NCI-H2081 (cell line): ENCODE results near the gene ADGRB2.
"Not testable (repeated sequence)": the region's sequence is repeated elsewhere in the genome, so short reads cannot be mapped to it uniquely, and the experiment has no call there.

ENCODE experiments used
- DNase-seq, 2 experiments: peaks; one replicate each; lab custom pipeline; 2025; lab: John Stamatoyannopoulos, UW

Gene ADGRB2

DNA sequence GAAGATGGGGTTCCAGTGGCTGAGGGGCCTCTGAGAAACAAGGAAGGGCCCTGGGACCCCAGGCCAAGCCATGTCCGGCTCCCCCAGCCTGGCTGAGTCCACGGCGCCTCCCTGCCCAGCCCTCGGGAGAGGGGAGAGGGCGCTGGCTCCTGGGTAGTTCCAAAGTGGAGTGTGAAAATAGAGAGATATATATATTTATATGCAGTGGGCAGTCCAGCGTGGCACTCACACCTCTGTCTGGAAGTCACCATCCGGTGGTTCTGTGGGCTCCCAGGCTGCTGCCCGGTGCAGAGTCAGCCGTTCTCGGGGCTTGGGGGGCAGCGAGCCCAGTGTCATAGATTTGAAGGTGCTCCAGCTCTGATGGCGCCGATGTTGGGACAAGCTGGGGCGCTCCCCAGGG is 36.9 kb downstream of the ADGRB2 start:
- no peak for DNase-seq

DNA sequence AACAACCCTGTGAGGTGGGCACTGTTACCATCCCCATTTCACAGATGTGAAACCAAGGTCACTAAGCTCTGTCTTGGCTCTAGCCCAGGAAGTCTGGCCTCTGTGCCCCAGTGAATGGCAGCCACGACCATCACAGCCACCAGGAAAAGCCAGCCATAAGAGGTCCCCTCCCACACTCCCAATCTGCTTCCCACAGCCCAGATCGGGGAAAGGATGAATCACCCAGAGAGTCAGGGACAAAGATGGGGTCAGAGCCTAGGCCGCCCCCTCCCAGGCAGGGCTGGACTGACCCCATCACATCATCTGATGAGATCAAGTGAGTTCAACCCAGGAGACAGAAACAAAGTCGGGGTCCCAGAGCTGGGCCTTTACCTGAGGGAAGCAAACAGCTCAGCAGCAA is 37.4 kb downstream of the ADGRB2 start:
- DNase-seq, result no peak

DNA sequence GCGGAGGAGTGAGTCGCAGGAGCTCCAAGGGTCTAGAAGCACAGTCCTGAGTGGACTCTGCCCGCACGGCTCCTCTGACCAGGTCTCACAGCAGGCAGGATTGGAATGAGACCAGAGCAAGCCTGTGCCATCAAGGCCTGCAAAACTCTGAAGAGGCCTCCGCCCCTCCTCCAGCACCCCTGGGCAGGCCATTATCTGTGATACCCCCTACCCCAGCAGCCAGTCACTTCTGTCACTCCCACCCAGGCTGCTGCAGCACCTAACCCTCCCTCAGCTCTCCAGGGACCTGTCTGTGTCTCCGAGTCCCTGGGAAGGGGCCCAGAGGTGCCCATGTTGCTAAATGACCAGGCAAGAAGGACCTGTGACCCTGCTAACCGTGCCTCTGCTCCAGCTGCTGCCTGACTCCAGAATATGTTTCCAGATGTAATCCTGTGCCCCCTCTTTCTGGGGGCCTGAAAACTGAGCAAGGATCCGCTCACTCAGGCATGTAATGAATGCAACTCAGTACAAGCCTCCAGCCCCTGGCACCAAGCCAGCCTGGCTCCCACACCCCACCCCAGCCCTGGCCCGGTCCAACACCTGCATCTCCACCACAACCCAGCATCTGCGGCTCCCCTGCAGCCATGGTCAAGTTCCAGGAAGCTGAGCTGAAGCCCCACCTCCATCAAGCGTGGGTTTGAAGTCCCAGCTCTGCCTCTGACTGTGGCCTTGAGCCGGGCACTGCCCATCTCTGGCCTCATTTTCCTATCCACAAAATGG is 38.2 kb downstream of the ADGRB2 start:
- peak in 1 of 2 experiments; percentile 37 for DNase-seq

DNA sequence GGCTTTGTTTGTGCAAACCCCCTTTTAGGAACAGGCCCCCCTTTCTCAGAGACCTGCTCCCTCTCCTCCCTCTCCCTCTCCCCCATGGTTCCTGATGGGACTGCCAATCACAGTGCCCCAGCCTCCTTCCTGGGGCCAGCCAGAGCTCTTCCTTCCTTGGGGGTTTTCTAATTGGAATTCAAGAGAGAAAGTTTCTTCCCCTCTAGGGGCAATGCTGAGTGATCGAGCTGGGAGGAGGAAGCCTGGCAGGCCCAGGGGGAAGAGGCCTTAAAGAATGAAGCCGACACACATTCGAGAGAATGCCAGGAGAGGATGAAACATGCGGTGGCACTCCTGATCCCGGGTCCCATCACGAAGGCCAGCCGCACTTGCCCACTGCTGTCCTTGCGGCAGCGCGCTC is 39.0 kb downstream of the ADGRB2 start:
- no peak for DNase-seq

DNA sequence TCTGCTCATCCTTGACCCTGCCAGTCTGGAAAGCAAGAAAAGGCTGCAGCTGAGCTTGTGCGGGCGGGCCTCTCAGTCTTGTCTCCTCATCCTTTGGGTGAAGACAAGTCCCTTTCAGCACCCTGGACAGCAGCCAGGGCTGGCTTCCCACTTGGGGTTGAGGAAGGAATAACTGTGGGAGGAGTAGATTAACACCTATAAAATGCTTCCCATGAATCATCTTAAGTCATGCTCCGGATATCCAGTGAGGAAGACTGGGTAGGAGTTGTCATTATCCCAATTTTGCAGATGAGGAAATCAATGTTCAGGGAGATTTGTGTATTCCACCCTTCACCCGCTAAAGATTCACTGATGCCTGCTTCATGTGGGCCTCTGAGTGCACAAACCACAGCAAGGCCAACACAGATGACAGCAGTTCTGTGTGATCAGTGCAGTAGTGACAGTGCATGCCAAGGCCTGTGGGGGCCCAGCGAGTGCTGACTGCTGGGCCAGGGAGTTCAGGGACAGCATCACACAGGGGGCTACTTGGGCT is 40.2 kb downstream of the ADGRB2 start:
- no peak for DNase-seq

DNA sequence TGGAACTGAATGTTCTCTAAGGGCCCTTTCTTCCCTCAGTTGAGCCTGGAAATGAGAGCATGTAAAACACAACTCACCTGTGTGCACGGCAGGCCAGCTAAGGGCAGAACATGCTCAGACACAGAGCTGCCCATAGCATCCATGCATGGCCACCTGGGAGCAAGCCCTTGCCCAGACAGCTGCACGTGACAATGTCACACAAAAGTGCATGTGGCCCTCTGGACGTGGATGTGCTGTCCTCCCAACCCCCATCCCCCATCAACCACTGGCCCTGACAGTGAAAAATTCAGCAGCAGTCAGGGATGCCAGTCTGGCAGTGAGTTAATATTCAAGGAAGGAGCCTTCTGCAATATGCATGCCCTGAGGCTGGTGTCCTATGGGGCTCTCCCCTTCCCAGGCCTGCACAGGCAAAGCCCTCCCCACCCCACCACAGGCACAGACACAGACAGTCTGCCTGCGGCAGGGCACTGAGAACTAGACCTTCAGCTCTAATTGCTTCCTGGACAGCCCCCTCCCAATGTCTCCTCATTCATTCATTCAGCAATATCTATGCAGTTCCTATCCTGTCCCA is 45.7 kb downstream of the ADGRB2 start:
- DNase-seq, result no peak

DNA sequence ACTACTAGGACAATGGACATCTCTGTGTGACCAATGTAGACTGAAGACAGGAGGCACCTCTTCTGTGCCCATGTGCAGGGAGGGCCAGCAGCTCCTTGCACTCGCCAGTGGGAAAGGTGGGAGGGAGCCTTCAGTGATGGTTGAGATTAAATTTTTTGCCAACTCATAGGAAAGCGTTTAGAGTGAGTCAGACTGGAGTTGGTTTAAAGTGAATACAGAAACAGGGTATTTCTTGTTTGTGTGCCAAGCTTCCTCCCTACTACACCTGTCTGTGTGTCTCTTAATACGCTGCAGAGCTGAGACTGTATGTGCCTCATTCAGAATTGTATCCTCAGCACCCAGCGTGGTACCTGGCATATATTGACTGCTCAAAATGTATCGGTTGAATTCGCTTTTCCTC is 46.8 kb downstream of the ADGRB2 start:
- DNase-seq, result no peak

DNA sequence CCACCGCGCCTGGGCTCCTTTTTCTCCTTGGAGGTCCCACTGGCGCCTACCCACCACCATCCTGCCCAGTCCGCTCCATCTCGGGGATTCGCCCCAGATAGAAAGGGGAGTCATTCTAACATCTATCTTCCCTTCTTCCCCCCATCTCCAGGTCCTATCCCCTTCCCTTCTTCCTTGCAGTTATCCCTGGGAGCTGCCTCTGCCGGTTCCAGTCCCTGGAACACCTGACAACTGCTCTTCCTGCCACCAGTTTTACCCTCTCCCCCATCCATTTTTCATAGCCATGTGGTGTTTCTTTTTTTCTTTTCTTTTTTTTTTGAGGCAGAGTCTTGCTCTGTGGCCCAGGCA is 48.3 kb downstream of the ADGRB2 start:
- DNase-seq, result no peak

DNA sequence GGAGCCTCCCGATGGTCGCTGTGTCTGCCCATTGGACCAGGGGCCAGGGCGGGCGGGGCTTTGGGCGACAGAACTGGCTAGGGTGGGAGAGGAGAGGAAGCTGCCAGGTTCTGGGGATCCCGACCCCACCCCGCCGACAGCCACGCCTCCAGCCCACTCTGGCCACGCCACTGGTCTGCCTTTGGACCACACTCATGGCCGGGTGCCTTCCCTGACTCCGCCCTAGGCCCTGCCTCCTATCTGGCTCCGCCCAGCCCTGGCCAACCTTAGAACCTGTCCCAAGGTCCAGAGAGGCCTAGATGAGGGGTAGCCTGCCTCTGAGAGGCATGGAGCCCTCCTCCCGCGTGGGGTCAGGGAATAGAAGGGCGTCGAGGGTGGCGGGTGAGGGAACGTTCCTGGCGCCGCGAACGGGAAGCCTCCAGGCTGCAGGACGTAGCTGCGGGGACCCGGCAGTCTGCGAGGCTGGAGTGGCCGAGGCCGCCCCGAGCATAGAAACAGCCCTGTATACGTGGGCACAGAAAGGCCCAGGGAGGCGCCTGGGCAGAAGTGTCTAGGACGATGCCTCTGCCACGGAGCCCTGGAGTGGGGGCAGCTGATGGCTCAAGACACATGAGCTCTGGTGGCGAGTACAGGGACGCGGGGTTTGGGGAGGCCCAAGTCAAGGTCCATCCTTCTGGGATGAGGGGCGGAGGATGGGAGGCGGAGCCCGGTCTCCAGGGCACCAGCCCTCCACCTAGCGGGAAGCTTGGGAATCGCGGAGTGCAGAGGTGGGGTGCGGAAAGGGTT is 48.9 kb downstream of the ADGRB2 start:
- peak; percentile 39 to 54 for DNase-seq

DNA sequence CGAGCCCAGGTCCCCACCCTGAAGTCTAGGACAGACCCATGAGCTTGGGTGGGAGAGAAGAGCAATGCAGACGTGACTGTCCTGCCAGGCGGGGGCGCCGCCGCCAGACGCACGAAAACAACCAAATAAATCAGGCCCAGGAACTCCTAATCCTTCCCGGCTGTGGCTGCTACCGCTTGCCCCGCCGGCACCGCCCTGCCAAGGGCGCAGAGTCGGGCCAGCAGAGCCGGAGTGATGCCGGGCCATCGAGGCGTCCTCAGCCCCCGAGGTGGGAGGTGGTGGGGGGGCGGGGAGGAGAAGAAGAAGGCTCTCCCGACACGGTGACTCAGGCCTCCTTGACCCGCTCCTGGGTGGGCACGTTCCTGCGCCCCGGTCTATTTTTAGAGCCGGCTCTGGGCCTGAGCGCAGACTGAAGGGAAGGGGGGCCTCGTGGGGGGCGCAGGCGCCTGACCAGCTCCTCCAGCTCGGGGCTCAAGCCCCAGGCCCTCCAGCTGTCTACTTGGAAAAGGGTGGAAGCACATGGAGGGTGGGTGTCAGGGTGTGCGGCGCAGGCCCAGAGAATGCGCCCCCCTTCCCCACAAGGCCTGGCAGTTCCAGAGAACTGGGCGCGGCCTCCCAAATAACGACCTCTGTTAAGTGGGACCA is 49.6 kb downstream of the ADGRB2 start:
- DNase-seq, result no peak

DNA sequence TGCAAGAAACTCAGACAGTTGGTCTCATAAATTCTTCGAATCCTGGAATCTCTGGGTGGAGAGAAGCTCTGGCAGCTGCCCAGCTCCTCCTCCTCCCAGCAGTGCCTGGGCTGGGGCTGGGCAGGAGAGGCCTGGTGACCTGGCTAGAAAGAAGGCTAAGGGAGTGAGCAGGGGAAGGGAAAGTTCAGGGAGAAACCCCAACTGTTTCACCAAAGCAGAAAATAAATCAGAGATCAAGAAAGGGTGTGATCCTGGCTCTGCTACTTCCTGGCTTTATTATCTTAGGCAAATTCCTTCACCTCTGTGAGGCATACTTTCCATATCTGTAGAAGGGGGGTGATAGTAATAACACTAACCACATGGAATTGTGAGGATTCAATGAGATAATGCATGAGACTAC is 51.5 kb downstream of the ADGRB2 start:
- no peak for DNase-seq

DNA sequence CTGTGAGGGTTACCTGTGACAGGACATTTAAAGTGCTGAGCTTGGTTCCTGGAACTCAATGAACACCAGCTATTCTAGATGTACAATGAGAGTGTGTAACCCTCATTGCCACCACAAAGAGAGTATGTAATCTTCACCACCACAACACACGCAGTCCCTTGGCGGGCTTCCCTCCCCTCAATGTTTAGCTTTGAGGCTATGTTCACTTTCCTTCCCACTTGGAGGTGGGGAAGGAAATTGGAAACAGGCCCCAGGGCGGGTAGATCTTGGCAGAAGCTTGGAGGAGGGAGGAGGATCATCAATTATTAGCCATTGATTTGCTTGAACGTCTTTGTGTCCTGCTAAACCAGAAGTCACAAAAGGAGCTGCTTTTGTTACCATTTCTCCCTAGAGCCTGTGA is 52.1 kb downstream of the ADGRB2 start:
- no peak for DNase-seq

DNA sequence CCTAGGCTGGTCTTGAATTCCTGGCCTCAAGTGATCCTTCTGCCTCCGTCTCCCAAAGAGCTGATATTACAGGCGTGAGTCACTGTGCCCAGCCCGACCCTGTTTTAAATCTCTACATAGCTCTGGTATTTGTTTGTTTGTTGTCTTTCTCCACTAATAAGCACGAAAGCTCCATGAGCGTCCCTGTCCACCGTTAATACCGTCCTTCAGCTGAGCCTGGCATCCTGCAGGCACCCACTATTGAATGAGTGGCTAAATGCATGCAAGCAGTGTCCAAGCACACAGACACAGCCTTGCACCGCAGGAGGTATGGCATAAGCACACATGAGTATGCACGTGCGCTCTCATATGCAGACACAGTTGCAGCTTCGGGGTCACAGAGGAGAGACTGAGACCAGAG is 55.8 kb downstream of the ADGRB2 start:
- no peak for DNase-seq

DNA sequence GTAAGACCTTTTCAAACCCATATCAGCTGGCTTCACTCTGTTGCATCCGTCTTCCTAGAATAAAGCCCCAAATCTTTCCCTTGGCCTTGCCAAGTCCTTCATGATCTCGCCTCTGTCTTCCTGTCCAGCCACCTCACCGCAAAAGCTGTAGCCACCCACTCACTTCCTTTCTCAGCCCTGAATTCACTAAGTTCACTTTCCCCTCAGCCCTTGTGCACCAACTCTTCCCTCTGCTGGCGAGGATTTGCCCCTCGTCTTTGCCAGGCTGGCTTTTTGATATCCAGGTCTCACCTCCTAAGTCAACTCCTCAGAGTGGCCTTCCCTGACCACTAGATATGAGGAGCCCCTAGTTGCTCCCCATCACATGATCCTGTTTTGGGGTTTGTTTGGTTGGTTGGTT is 56.4 kb downstream of the ADGRB2 start:
- DNase-seq, result no peak

DNA sequence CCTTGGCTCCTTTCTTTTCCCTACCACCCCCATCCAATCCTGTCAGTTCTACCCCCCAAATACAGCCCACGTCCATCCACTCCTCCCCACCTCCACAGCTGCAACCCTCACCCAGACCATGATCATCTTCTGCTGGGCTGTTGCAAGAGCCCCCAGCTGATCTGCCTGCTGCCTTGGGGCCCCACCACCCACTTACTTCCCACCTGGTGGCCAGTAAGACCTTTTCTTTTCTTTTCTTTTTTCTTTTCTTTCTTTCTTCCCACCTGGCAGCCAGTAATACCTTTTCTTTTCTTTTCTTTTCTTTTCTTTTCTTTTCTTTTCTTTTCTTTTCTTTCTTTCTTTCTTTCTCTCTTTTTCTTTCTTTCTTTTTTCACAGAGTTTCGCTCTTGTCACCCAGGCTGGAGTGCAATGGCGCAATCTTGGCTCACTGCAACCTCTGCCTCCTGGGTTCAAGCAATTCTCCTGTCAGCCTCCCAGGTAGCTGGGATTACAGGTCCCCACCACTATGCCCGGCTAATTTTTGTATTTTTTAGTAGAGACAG is 57.0 kb downstream of the ADGRB2 start:
- DNase-seq, result not testable (repeated sequence)

DNA sequence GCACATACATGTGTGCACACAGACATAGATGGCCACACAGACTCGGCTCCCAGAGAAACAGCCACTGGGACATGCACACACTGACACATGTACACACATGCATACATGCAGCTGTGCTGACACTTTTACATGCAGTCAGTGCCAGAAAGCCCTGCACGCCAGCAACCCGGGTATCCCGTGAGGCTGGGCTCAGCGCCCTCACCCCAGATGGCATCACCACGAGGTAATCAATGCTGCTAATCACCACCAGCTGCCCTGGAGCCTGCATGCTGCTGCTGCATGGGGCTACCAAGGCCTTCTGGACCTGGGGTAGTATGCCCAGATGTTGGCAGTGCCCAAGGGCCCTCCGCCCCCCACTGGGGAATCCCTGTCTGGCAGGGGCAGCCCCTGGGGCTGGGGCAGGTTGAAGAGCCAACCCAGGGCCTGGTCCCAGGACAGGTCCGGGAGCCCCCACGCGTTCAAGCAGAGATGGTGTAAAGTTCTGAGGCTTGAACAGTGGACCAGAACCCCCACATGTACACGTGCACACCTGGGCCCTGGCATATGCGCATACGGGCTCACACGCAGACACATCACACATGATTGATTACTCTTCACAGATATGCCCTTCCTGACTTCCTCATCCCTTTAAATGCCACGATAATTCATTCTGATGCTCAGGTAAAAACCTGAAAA is 57.6 kb downstream of the ADGRB2 start:
- DNase-seq, result no peak

DNA sequence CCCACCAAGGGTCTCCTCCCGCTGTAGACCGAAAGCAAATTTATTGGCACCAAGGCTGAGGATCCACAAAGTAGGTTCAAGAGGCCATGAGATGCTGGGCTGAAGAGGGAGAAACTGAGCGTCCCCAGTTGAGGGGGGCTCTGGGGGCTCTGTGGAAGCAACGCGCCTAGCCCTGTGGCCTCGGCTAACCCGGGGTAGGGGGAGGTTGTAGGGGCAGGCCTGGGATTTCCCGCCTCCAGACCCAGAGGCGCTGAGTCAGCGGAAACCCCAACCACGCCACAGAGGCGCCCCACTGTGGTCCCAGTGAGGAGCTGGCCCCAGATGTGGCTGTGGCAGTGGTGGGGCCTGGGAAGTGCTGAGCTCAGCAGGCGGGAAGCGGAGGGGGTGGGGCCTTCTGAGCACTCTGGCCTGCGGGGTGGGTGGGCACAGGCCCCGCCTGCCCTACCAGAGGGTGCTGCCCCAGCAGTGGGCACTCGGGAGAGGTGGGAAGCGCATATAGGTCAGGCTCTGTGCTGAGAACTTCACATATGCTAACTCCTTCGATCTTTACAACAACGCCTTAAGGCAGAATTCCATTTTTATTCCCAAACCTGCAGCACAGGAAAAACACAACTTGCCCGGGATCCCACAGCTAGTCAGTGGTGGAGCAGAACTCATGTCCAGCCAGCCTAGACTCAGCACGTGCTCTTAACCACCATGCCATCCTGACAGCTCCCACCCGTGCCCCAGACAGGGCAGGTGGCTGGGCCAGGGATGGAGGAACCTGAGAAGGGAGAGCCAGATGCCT is 58.9 kb downstream of the ADGRB2 start:
- DNase-seq, result no peak

DNA sequence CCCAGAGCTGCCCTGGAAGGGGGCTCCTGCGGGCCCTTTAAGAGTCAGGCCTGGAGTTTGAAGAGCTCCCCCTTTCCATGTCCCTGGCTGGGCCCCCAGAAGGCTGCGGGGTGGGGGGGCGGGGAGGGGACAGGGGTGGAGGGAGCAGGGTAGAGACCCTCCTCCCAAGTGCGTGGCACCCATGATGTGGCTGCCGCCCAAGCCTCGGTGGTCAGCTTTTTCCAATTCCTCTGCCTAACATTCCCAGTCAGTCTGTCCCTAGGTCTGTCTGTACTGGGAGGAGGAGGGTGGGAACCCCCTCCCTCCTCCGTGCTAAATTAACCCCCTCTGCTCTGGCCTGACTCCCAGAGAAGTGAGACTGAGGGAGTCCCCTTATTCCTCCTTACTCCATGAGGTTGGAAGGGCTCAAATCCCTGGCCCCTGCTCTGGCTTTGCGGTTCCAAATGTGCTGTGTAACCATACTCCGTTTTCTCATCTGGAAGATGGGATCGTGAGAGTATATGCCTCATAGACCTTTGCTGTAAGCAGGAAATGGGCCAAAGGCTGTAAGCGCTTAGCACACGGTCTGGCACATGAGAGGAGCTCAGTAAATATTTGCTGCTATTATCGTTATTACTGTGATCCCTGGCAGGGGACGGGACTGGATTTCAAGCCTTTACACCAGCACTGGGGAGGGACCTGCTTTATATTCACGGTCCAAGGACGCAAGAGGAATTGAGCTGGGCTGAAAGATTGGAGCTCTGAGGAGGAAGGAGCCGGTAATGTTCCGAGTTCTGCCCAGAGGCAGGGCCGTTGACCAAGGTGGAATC is 59.7 kb downstream of the ADGRB2 start:
- DNase-seq, result peak; percentile 74 to 89

DNA sequence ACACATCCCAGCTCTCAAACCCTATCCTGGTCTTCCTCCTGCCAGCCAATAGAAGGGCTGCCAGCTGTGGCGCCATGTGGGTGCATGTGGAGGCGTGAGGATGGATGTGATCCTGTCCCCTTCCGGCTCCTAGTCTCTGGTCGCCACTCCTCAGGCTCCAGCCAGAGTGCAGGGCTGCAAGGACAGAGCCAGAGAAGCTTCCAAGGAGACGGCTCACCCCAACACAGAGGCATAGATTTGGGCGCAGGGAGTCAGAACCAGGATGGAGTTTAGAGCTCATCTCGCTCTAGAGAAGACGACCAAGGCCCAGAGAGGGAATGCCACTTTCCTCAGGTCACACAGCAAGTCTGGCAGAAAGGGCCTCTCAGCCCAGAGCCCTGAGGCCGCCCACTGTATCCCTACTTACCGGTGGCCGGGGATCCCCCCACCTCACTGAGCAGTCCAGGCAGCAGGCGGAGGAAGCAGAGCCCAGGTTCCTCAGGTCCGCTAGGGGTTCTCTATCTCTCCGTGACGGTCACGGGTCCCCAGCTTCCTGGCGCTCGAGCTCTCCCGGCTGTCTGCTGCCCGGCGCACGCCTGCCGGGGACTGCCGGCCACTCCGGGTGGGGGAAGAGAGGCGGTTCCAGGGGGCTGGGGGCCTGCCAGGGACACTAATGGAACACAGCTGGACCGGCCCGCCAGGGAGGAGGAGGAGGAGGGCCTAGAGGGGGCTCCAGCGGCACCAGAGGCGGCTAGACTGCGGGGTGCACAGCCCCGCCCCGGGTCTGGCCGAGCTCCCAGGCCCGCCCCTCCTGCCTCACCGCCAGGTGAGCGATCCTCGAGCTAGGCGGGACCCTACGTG is 60.5 kb downstream of the ADGRB2 start, which contains the start of gene COL16A1:
Gene COL16A1, minus strand, starts transcription at position 587 of the 840 bp plus-strand sequence. CDS start 1,824 bp downstream, outside the sequence.
- DNase-seq, result peak; percentile 34 to 59
